ENCODE measurements around the gene MPP3. TPM values are rescaled to one million over a fixed set of nuclear protein-coding genes. Genes with fewer than 3 reads are reported as not detected.

The MPP3 gene
- total and polyA plus RNA-seq, 7 experiments from 2014 or later: 0.32 to 1.4 TPM; not detected in 5

GRCh38 chr17:43878260-43879175 lies 45.6 kb upstream of the MPP3 start:
- DNase-seq (peak in 8 of 9 donors; percentile 29 to 71 (median 59)), ATAC-seq (peak; percentile 91)
- Mint-ChIP-seq H3K9me3 (no peaks in the 10 kb centered on the region), H3K4me3 (peak overlapping the region in 1 of 10 donors; percentile 59), H3K36me3 (peaks cover 0 to 8% (median 0%) of the 10 kb centered on the region in 5 donors), H3K27me3 (peaks cover 0 to 8% (median 0%) of the 10 kb centered on the region in 5 donors), H3K27ac (no peak overlapping the region), H3K4me1 (peaks cover 0 to 2% (median 0%) of the 10 kb centered on the region in 7 donors)
- H3K27me3 ChIP-seq (ENCODE audit: control insufficient read depth in 2 of 2, insufficient read depth in 2 of 2, low read length in 2 of 2): no peaks in the 10 kb centered on the region
- H3K9me3 ChIP-seq (ENCODE audit: control insufficient read depth in 2 of 3, low read length in 3 of 3): no peaks in the 10 kb centered on the region
- H3K4me1 ChIP-seq (ENCODE audit: control insufficient read depth in 2 of 2, insufficient read depth in 2 of 2, low read length in 2 of 2): no peaks in the 10 kb centered on the region
- CTCF ChIA-PET: interaction anchor here (0.5 to 2.8 kb wide), 26 partner anchors 14 to 1439 kb away, joined by 3 to 21 read pairs (median 4); partner anchors contain the start of gene TMEM101
- no peaks in the 10 kb centered on the region for H3K36me3 ChIP-seq (ENCODE audit: control insufficient read depth in 2 of 3, insufficient read depth in 3 of 3, low read length in 3 of 3)
- POLR2A ChIA-PET: interaction anchor here (0.5 to 1.3 kb wide), 2 partner anchors 12 to 509 kb away, joined by 3 read pairs; no protein-coding TSS in a partner anchor
- H3K4me3 ChIP-seq (ENCODE audit: low read length): no peak overlapping the region
- intact Hi-C loops (cut with micrococcal nuclease): loop anchor here (1.0 kb wide), 4 partner anchors 39 to 290 kb away; no protein-coding TSS in a partner anchor
- H3K27ac ChIP-seq (ENCODE audit: low read depth, low read length): no peak overlapping the region

- H3K4me3 ChIP-seq (ENCODE audit: low read length): no peak overlapping the region
- H3K36me3 ChIP-seq (ENCODE audit: control insufficient read depth in 2 of 3, insufficient read depth in 3 of 3, low read length in 3 of 3): no peaks in the 10 kb centered on the region
- DNase-seq: no peak
- H3K9me3 ChIP-seq (ENCODE audit: control insufficient read depth in 2 of 3, low read length in 3 of 3): no peaks in the 10 kb centered on the region
- Mint-ChIP-seq H3K27me3 (peaks cover 0 to 9% (median 0%) of the 10 kb centered on the region in 5 donors), H3K36me3 (peaks cover 0 to 6% (median 0%) of the 10 kb centered on the region in 5 donors), H3K27ac (no peak overlapping the region), H3K9me3 (peaks cover 0 to under 1% (median 0%) of the 10 kb centered on the region in 11 donors), H3K4me3 (no peak overlapping the region), H3K4me1 (peaks cover 0 to 2% (median 0%) of the 10 kb centered on the region in 7 donors)
- H3K27me3 ChIP-seq (ENCODE audit: control insufficient read depth in 2 of 2, insufficient read depth in 2 of 2, low read length in 2 of 2): no peaks in the 10 kb centered on the region
- no peaks in the 10 kb centered on the region for H3K4me1 ChIP-seq (ENCODE audit: control insufficient read depth in 2 of 2, insufficient read depth in 2 of 2, low read length in 2 of 2)
- no peak for ATAC-seq
- ChIA-PET CTCF (interaction anchor here (0.5 to 2.8 kb wide), 21 partner anchors 15 to 1440 kb away, joined by 3 to 21 read pairs (median 4); partner anchors contain the start of gene TMEM101), POLR2A (interaction anchor here (0.5 to 1.3 kb wide), 2 partner anchors 11 to 509 kb away, joined by 3 read pairs; no protein-coding TSS in a partner anchor)
- H3K27ac ChIP-seq (ENCODE audit: low read depth, low read length): no peak overlapping the region
- intact Hi-C loops (cut with micrococcal nuclease): loop anchor here (1.0 kb wide), 4 partner anchors 40 to 291 kb away; no protein-coding TSS in a partner anchor
Observed at GRCh38 chr17:43877451-43878155, 44.7 kb upstream of the MPP3 start.

DNA sequence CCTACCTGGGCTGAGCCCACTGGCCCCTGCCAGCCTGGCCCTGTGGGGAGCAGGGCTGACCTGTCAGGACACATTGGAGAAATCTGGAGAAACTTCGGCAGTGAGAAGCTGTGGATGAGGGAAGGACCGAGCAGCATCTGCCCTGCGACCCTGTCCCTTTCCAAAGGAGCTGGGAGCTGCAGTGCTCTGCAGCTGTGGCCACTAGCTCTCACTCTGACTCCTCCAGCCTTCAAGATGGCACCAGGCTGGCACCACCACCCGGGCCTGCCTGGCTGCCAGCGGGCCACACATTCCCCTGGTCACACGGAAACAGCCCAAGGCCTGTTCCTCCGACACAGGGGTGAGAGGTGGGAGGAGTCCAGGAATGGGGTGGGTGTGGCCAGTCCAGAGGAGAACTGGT lies 44.1 kb upstream of the MPP3 start:
- no peak overlapping the region for H3K4me3 Mint-ChIP-seq
- CTCF ChIA-PET: interaction anchor here (1.4 to 2.8 kb wide), 7 partner anchors 31 to 167 kb away, joined by 3 to 21 read pairs (median 5); partner anchors contain the start of gene TMEM101
- H3K36me3 Mint-ChIP-seq: peaks cover 0 to 4% (median 0%) of the 10 kb centered on the region in 5 donors
- Histone ChIP-seq H3K4me1 (ENCODE audit: control insufficient read depth in 2 of 2, insufficient read depth in 2 of 2, low read length in 2 of 2) (no peaks in the 10 kb centered on the region), H3K27ac (ENCODE audit: low read depth, low read length) (no peak overlapping the region), H3K36me3 (ENCODE audit: control insufficient read depth in 2 of 3, insufficient read depth in 3 of 3, low read length in 3 of 3) (no peaks in the 10 kb centered on the region), H3K9me3 (ENCODE audit: control insufficient read depth in 2 of 3, low read length in 3 of 3) (no peaks in the 10 kb centered on the region), H3K4me3 (ENCODE audit: low read length) (no peak overlapping the region), H3K27me3 (ENCODE audit: control insufficient read depth in 2 of 2, insufficient read depth in 2 of 2, low read length in 2 of 2) (no peaks in the 10 kb centered on the region)
- H3K27ac Mint-ChIP-seq: no peak overlapping the region
- no peak for ATAC-seq
- peaks cover 0 to 2% (median 0%) of the 10 kb centered on the region in 7 donors for H3K4me1 Mint-ChIP-seq
- peaks cover 0 to 1% (median 0%) of the 10 kb centered on the region in 11 donors for H3K9me3 Mint-ChIP-seq
- intact Hi-C loops (cut with micrococcal nuclease): no loop called here
- no peak for DNase-seq
- peaks cover 0 to 11% (median 4%) of the 10 kb centered on the region in 5 donors for H3K27me3 Mint-ChIP-seq
- POLR2A ChIA-PET: no interaction called here

DNA sequence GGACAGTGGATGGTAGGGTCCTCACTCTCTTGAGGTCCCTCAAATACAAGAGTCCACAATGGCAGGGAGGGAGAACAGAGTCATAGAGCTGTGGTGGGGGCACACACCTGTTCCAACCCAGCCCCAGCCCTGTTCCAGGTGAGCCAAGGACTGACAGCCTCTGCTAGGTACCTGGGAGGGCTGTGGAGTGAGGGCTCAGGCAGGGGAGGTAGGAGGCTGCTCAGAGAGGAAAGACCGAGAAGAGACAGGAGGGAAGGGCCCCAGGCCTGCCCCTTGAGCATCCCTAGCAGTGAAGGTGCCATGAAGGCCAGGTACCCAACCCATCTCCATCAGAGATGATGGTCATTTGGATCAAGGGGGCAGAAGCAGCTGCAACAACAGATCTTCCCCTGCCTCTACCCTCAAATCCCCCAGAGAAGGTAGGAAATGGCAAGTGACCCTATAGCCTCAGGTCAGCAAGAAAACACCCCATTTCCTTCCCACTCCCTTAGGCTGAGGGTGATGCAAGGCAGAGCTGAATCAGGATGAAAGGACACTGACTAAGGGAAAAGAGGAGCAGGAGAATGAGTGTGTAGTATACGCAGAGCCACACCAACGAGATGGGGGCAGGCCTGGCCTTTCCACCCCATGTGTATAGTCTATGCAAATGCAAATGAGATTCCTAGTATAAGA lies 42.7 kb upstream of the MPP3 start:
- CTCF ChIA-PET: no interaction called here
- Mint-ChIP-seq H3K4me3 (peak overlapping the region in 1 of 10 donors; percentile 8), H3K4me1 (peaks cover 0 to 2% (median 0%) of the 10 kb centered on the region in 7 donors)

DNA sequence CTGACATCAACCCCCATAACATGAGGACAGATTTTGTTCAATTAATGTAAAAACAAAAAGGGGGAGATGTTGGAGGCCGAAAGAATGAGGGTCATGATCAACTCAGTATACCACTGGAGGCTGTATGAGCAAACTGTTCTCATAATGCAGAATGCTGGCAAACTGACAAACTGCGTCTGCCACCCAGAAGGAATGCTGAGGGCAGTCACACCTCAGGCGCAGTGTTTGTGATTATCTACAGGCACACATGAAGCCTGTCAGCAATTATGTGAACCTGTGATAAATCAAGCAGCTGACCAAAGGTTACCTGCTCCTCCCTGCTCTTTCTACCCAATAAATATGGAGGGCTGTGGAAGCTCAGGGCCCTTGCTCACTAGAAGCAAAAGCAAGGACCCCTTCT lies 41.3 kb upstream of the MPP3 start:
- ChIA-PET CTCF (interaction anchor here (0.7 kb wide), 1 partner anchor 165 kb away, joined by 3 read pairs; no protein-coding TSS in a partner anchor), POLR2A (no interaction called here)
- DNase-seq: no peak
- Histone ChIP-seq H3K27me3 (ENCODE audit: control insufficient read depth in 2 of 2, insufficient read depth in 2 of 2, low read length in 2 of 2) (no peaks in the 10 kb centered on the region), H3K9me3 (ENCODE audit: control insufficient read depth in 2 of 3, low read length in 3 of 3) (no peaks in the 10 kb centered on the region), H3K36me3 (ENCODE audit: control insufficient read depth in 2 of 3, insufficient read depth in 3 of 3, low read length in 3 of 3) (no peaks in the 10 kb centered on the region), H3K27ac (ENCODE audit: low read depth, low read length) (no peak overlapping the region), H3K4me1 (ENCODE audit: control insufficient read depth in 2 of 2, insufficient read depth in 2 of 2, low read length in 2 of 2) (no peaks in the 10 kb centered on the region), H3K4me3 (ENCODE audit: low read length) (no peak overlapping the region)
- no peak for ATAC-seq
- intact Hi-C loops (cut with micrococcal nuclease): no loop called here
- H3K27ac Mint-ChIP-seq: no peak overlapping the region
- no peak overlapping the region for H3K4me3 Mint-ChIP-seq
- no peaks in the 10 kb centered on the region for H3K36me3 Mint-ChIP-seq
- H3K4me1 Mint-ChIP-seq: peaks cover 0 to 1% (median 0%) of the 10 kb centered on the region in 7 donors
- peaks cover 5 to 16% (median 11%) of the 10 kb centered on the region in 5 donors for H3K27me3 Mint-ChIP-seq
- peaks cover 0 to 1% (median 0%) of the 10 kb centered on the region in 11 donors for H3K9me3 Mint-ChIP-seq

More for the DNA sequence above, 42.7 kb upstream of the MPP3 start:
- Mint-ChIP-seq H3K27ac (peak overlapping the region in 1 of 9 donors; percentile 80), H3K27me3 (peaks cover 0 to 11% (median 5%) of the 10 kb centered on the region in 5 donors), H3K9me3 (peaks cover 0 to 1% (median 0%) of the 10 kb centered on the region in 11 donors), H3K36me3 (no peaks in the 10 kb centered on the region)
- Histone ChIP-seq H3K4me3 (ENCODE audit: low read length) (no peak overlapping the region), H3K9me3 (ENCODE audit: control insufficient read depth in 2 of 3, low read length in 3 of 3) (no peaks in the 10 kb centered on the region), H3K36me3 (ENCODE audit: control insufficient read depth in 2 of 3, insufficient read depth in 3 of 3, low read length in 3 of 3) (no peaks in the 10 kb centered on the region), H3K27ac (ENCODE audit: low read depth, low read length) (no peak overlapping the region), H3K27me3 (ENCODE audit: control insufficient read depth in 2 of 2, insufficient read depth in 2 of 2, low read length in 2 of 2) (no peaks in the 10 kb centered on the region), H3K4me1 (ENCODE audit: control insufficient read depth in 2 of 2, insufficient read depth in 2 of 2, low read length in 2 of 2) (no peaks in the 10 kb centered on the region)
- intact Hi-C loops (cut with micrococcal nuclease): no loop called here
- no peak for DNase-seq
- no peak for ATAC-seq
- POLR2A ChIA-PET: no interaction called here

GRCh38 chr17:43873815-43874214 lies 40.9 kb upstream of the MPP3 start:
- H3K36me3 Mint-ChIP-seq: no peaks in the 10 kb centered on the region
- H3K9me3 Mint-ChIP-seq: peaks cover 0 to 1% (median 0%) of the 10 kb centered on the region in 11 donors
- no peaks in the 10 kb centered on the region for H3K36me3 ChIP-seq (ENCODE audit: control insufficient read depth in 2 of 3, insufficient read depth in 3 of 3, low read length in 3 of 3)
- no peak for DNase-seq
- no peaks in the 10 kb centered on the region for H3K4me1 ChIP-seq (ENCODE audit: control insufficient read depth in 2 of 2, insufficient read depth in 2 of 2, low read length in 2 of 2)
- H3K9me3 ChIP-seq (ENCODE audit: control insufficient read depth in 2 of 3, low read length in 3 of 3): no peaks in the 10 kb centered on the region
- no peak overlapping the region for H3K4me3 ChIP-seq (ENCODE audit: low read length)
- intact Hi-C loops (cut with micrococcal nuclease): no loop called here
- ChIA-PET POLR2A (no interaction called here), CTCF (no interaction called here)
- H3K27ac ChIP-seq (ENCODE audit: low read depth, low read length): no peak overlapping the region
- no peak overlapping the region for H3K4me3 Mint-ChIP-seq
- ATAC-seq: no peak
- H3K4me1 Mint-ChIP-seq: no peaks in the 10 kb centered on the region
- H3K27ac Mint-ChIP-seq: no peak overlapping the region
- peaks cover 5 to 15% (median 14%) of the 10 kb centered on the region in 5 donors for H3K27me3 Mint-ChIP-seq
- H3K27me3 ChIP-seq (ENCODE audit: control insufficient read depth in 2 of 2, insufficient read depth in 2 of 2, low read length in 2 of 2): no peaks in the 10 kb centered on the region

Measured in naive thymus-derived CD4-positive, alpha-beta T cell (primary cell).